ENCODE data around the gene C22orf42. TPM values are rescaled to one million over a fixed set of nuclear protein-coding genes. Genes with fewer than 3 reads are reported as not detected.
"Not testable (repeated sequence)": the region's sequence is repeated elsewhere in the genome, so short reads cannot be mapped to it uniquely, and the experiment has no call there.

Gene C22orf42
- total RNA-seq, 1 donor from 2014 or later, result not detected

DNA sequence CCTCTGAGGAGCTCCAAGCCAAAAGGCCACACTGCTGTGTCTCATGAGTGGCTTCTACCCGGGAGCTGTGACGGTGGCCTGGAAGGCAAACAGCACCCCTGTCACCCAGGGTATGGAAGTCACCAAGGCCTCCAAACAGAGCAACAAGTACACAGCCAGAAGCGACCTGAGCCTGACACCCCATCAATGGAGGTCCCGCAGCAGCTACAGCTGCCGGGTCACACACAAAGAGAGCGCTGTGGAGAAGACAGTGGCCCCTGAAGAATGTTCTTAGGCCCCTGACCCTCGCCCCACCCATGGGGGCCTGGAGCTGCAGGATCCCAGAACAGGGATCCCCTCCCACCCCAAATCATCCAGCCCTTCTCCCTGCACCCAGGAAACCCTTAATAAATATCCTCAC, 40.9 kb upstream of the C22orf42 start:
- H3K27me3 Mint-ChIP-seq (ENCODE audit: low read depth, unreplicated experiment), result peaks cover 70% of the 10 kb centered on the region

GRCh38 chr22:32199341-32199740, 40.2 kb upstream of the C22orf42 start:
- no peak for DNase-seq (ENCODE audit: low read depth)
- no peak overlapping the region for H3K9ac ChIP-seq (ENCODE audit: low read length)
- no peak overlapping the region for H3K27ac Mint-ChIP-seq (ENCODE audit: unreplicated experiment)
- peaks cover 64% of the 10 kb centered on the region for H3K27me3 Mint-ChIP-seq (ENCODE audit: low read depth, unreplicated experiment)
- H3K36me3 ChIP-seq (ENCODE audit: insufficient read depth, low read length), result no peaks in the 10 kb centered on the region
- FAIRE-seq, result no peak
- H3K36me3 Mint-ChIP-seq (ENCODE audit: low read depth, unreplicated experiment), result no peaks in the 10 kb centered on the region
- no peaks in the 10 kb centered on the region for H4K20me1 ChIP-seq (ENCODE audit: insufficient read depth, low read length)
- no peaks in the 10 kb centered on the region for H3K9me3 ChIP-seq (ENCODE audit: insufficient read depth, low read depth, low read length)
- TF ChIP-seq, protein P1, sequence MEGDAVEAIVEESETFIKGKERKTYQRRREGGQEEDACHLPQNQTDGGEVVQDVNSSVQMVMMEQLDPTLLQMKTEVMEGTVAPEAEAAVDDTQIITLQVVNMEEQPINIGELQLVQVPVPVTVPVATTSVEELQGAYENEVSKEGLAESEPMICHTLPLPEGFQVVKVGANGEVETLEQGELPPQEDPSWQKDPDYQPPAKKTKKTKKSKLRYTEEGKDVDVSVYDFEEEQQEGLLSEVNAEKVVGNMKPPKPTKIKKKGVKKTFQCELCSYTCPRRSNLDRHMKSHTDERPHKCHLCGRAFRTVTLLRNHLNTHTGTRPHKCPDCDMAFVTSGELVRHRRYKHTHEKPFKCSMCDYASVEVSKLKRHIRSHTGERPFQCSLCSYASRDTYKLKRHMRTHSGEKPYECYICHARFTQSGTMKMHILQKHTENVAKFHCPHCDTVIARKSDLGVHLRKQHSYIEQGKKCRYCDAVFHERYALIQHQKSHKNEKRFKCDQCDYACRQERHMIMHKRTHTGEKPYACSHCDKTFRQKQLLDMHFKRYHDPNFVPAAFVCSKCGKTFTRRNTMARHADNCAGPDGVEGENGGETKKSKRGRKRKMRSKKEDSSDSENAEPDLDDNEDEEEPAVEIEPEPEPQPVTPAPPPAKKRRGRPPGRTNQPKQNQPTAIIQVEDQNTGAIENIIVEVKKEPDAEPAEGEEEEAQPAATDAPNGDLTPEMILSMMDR (IDR thresholded peaks at IDR 0.05; ENCODE audit: insufficient read depth, low read depth, low read length), result no peak
- TF ChIP-seq EZH2 (IDR thresholded peaks at IDR 0.05; ENCODE audit: insufficient read depth, low read length), result no peak
- no peak overlapping the region for H3K4me3 Mint-ChIP-seq (ENCODE audit: unreplicated experiment)
- no peaks in the 10 kb centered on the region for H3K4me1 ChIP-seq (ENCODE audit: insufficient read depth, low read length)
- peaks cover 5% of the 10 kb centered on the region for H3K9me3 Mint-ChIP-seq (ENCODE audit: unreplicated experiment)
- peaks cover 2% of the 10 kb centered on the region for H3K27me3 ChIP-seq (ENCODE audit: insufficient read depth, low read length)
- no peak overlapping the region for H3K27ac ChIP-seq (ENCODE audit: low read depth, low read length)
- no peaks in the 10 kb centered on the region for H3K4me1 Mint-ChIP-seq (ENCODE audit: low read depth, unreplicated experiment)
- no peak overlapping the region for H3K4me3 ChIP-seq (ENCODE audit: insufficient read depth, low read depth, low read length)
- H3K4me2 ChIP-seq (ENCODE audit: low read length), result no peak overlapping the region
- no peak overlapping the region for H2AFZ ChIP-seq (ENCODE audit: low read depth, low read length)
- no peaks in the 10 kb centered on the region for H3K79me2 ChIP-seq (ENCODE audit: insufficient read depth, low read length)

More for the DNA sequence above, 40.9 kb upstream of the C22orf42 start:
- Histone ChIP-seq H3K4me2 (ENCODE audit: low read length) (no peak overlapping the region), H3K36me3 (ENCODE audit: insufficient read depth, low read length) (no peaks in the 10 kb centered on the region), H4K20me1 (ENCODE audit: insufficient read depth, low read length) (no peaks in the 10 kb centered on the region), H3K27me3 (ENCODE audit: insufficient read depth, low read length) (peaks cover 2% of the 10 kb centered on the region), H3K79me2 (ENCODE audit: insufficient read depth, low read length) (no peaks in the 10 kb centered on the region), H3K9me3 (ENCODE audit: insufficient read depth, low read depth, low read length) (no peaks in the 10 kb centered on the region), H3K27ac (ENCODE audit: low read depth, low read length) (no peak overlapping the region), H3K4me1 (ENCODE audit: insufficient read depth, low read length) (no peaks in the 10 kb centered on the region), H3K9ac (ENCODE audit: low read length) (no peak overlapping the region), H3K4me3 (ENCODE audit: insufficient read depth, low read depth, low read length) (no peak overlapping the region), H2AFZ (ENCODE audit: low read depth, low read length) (no peak overlapping the region)
- no peak for TF ChIP-seq EZH2 (IDR thresholded peaks at IDR 0.05; ENCODE audit: insufficient read depth, low read length)
- TF ChIP-seq, protein P1 (IDR thresholded peaks at IDR 0.05; ENCODE audit: insufficient read depth, low read depth, low read length), result no peak
- H3K27ac Mint-ChIP-seq (ENCODE audit: unreplicated experiment), result no peak overlapping the region
- no peaks in the 10 kb centered on the region for H3K36me3 Mint-ChIP-seq (ENCODE audit: low read depth, unreplicated experiment)
- no peak for DNase-seq (ENCODE audit: low read depth)
- peaks cover 3% of the 10 kb centered on the region for H3K4me1 Mint-ChIP-seq (ENCODE audit: low read depth, unreplicated experiment)
- H3K9me3 Mint-ChIP-seq (ENCODE audit: unreplicated experiment), result peaks cover 5% of the 10 kb centered on the region
- no peak for FAIRE-seq
- no peak overlapping the region for H3K4me3 Mint-ChIP-seq (ENCODE audit: unreplicated experiment)

DNA sequence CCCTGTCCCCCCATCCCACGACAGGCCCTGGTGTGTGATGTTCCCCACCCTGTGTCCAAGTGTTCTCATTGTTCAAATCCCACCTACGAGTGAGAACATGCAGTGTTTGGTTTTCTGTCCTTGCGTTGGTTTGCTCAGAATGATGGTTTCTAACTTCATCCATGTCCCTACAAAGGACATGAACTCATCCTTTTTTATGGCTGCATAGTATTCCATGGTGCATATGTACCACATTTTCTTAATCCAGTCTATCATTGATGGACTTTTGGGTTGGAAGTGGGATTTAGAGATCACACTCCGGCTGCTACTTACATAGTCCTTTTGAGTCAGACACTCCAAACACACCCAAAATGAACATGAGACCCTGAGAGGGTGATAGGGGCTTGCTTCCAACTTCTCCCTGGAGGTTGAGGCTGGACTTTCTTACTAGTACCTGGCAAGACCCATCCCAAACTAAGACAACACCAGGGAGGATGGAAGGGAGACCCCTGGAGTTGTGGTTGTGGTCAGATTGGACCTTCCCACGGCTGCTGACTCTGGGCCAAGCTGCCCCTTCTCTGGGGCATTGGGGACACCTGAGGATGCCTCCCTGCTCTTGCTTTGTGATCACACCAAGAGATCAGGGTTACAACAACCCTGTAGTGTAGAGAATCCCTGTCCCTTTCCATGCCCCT, 38.6 kb upstream of the C22orf42 start:
- H3K4me2 ChIP-seq (ENCODE audit: low read length); H3K4me3 Mint-ChIP-seq (ENCODE audit: unreplicated experiment); H3K9me3 ChIP-seq (ENCODE audit: insufficient read depth, low read depth, low read length); H3K4me1 Mint-ChIP-seq (ENCODE audit: low read depth, unreplicated experiment); DNase-seq (ENCODE audit: low read depth); H3K9me3 Mint-ChIP-seq (ENCODE audit: unreplicated experiment); H3K27ac ChIP-seq (ENCODE audit: low read depth, low read length); H3K36me3 ChIP-seq (ENCODE audit: insufficient read depth, low read length); H3K4me3 ChIP-seq (ENCODE audit: insufficient read depth, low read depth, low read length); H3K9ac ChIP-seq (ENCODE audit: low read length); H3K4me1 ChIP-seq (ENCODE audit: insufficient read depth, low read length); H2AFZ ChIP-seq (ENCODE audit: low read depth, low read length); FAIRE-seq; H3K79me2 ChIP-seq (ENCODE audit: insufficient read depth, low read length); H3K36me3 Mint-ChIP-seq (ENCODE audit: low read depth, unreplicated experiment); H4K20me1 ChIP-seq (ENCODE audit: insufficient read depth, low read length); H3K27me3 ChIP-seq (ENCODE audit: insufficient read depth, low read length); H3K27ac Mint-ChIP-seq (ENCODE audit: unreplicated experiment): not testable (repeated sequence)
- peaks cover 53% of the 10 kb centered on the region for H3K27me3 Mint-ChIP-seq (ENCODE audit: low read depth, unreplicated experiment)

DNA sequence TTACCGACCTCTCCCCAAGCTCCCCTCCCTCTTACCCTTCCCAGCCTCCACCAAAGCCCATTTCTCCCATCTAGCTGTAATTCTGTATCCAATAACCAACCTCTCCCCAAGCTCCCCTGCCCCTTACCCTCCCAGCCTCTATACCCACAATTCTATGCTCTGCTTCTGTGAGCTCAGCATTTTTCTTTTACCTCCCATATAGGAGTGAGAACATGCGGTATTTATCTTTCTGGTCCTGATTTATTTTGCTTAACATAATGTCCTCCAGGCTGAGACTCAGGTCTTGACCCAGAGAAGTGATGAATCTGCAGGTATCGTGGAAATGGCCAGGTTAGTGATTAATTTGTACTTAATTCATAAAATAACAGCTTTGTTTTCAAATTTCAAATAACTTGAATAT, 36.8 kb upstream of the C22orf42 start:
- not testable (repeated sequence) for H3K9me3 ChIP-seq (ENCODE audit: insufficient read depth, low read depth, low read length); H3K27ac ChIP-seq (ENCODE audit: low read depth, low read length); H3K36me3 ChIP-seq (ENCODE audit: insufficient read depth, low read length); H3K27ac Mint-ChIP-seq (ENCODE audit: unreplicated experiment); H3K9me3 Mint-ChIP-seq (ENCODE audit: unreplicated experiment); H3K4me1 Mint-ChIP-seq (ENCODE audit: low read depth, unreplicated experiment); H3K4me1 ChIP-seq (ENCODE audit: insufficient read depth, low read length); H3K4me3 ChIP-seq (ENCODE audit: insufficient read depth, low read depth, low read length); DNase-seq (ENCODE audit: low read depth); H2AFZ ChIP-seq (ENCODE audit: low read depth, low read length); FAIRE-seq; H3K4me2 ChIP-seq (ENCODE audit: low read length); H4K20me1 ChIP-seq (ENCODE audit: insufficient read depth, low read length); H3K27me3 ChIP-seq (ENCODE audit: insufficient read depth, low read length); H3K9ac ChIP-seq (ENCODE audit: low read length); H3K4me3 Mint-ChIP-seq (ENCODE audit: unreplicated experiment); H3K36me3 Mint-ChIP-seq (ENCODE audit: low read depth, unreplicated experiment); H3K79me2 ChIP-seq (ENCODE audit: insufficient read depth, low read length)
- H3K27me3 Mint-ChIP-seq (ENCODE audit: low read depth, unreplicated experiment), result peaks cover 43% of the 10 kb centered on the region

- H3K36me3 ChIP-seq (ENCODE audit: insufficient read depth, low read length); H4K20me1 ChIP-seq (ENCODE audit: insufficient read depth, low read length); H3K27me3 ChIP-seq (ENCODE audit: insufficient read depth, low read length); H3K4me2 ChIP-seq (ENCODE audit: low read length); H3K36me3 Mint-ChIP-seq (ENCODE audit: low read depth, unreplicated experiment); H3K9ac ChIP-seq (ENCODE audit: low read length); H3K9me3 Mint-ChIP-seq (ENCODE audit: unreplicated experiment); H3K4me1 ChIP-seq (ENCODE audit: insufficient read depth, low read length); DNase-seq (ENCODE audit: low read depth); H3K27ac ChIP-seq (ENCODE audit: low read depth, low read length); H3K4me1 Mint-ChIP-seq (ENCODE audit: low read depth, unreplicated experiment); H3K4me3 ChIP-seq (ENCODE audit: insufficient read depth, low read depth, low read length); H3K9me3 ChIP-seq (ENCODE audit: insufficient read depth, low read depth, low read length); H2AFZ ChIP-seq (ENCODE audit: low read depth, low read length); H3K79me2 ChIP-seq (ENCODE audit: insufficient read depth, low read length); H3K27ac Mint-ChIP-seq (ENCODE audit: unreplicated experiment); H3K4me3 Mint-ChIP-seq (ENCODE audit: unreplicated experiment); FAIRE-seq: not testable (repeated sequence)
- H3K27me3 Mint-ChIP-seq (ENCODE audit: low read depth, unreplicated experiment), result peaks cover 30% of the 10 kb centered on the region
Measured at GRCh38 chr22:32193346-32193745, 34.2 kb upstream of the C22orf42 start.

Measured in astrocyte (in vitro differentiated cells and primary cell).